PC-3 (cell line): ENCODE measurements around the gene FBLN1. TPM values are rescaled to one million over a fixed set of nuclear protein-coding genes. Genes with fewer than 3 reads are reported as not detected.

Experiments
- ATAC-seq: fragments of 200-7000 bp; cut with Tn5 transposase; 2 replicates; pipeline ENCODE4 v1.9.1; 2020; ENCODE audit warnings: mild to moderate bottlenecking, moderate library complexity
- BruUV-seq: library from RNA; stranded (reverse); fragments of 400-500 nt; replicated peaks from 2 replicates; lab custom pipeline; 2021; lab: Mats Ljungman, UMichigan
- CTCF ChIA-PET: fragments of 300-600 bp; sonication (Branson Sonifier 250); formaldehyde crosslinking; loops from one replicate; lab custom pipeline; 2022; ENCODE audit warnings: antibody characterized with exemption; lab: Charles Lee
- POLR2A ChIA-PET: fragments of 300-600 bp; sonication (Branson Sonifier 250); formaldehyde crosslinking; loops from one replicate; lab custom pipeline; 2022; ENCODE audit warnings: antibody characterized with exemption; ENCODE audit not compliant: unreplicated experiment; lab: Charles Lee
- DNase-seq: peaks from one replicate; pipeline ENCODE4 v3.0.0-alpha.2; 2015
- H2AFZ ChIP-seq: fragments of 300-600 bp; sonication (generic); 2 replicates; pipeline ENCODE4 v1.6.0; 2016; ENCODE audit warnings: antibody characterized with exemption, low read length
- H3F3A ChIP-seq: fragments of 300-600 bp; sonication (generic); one replicate; pipeline ENCODE4 v1.6.0; 2017; ENCODE audit warnings: antibody characterized with exemption, low read length, control low read depth, mild to moderate bottlenecking; ENCODE audit not compliant: unreplicated experiment
- H3K27ac ChIP-seq: fragments of 300-600 bp; sonication (generic); 2 replicates; pipeline ENCODE4 v1.5.1; 2016; ENCODE audit warnings: mild to moderate bottlenecking, low read length
- H3K27me3 ChIP-seq: fragments of 300-600 bp; sonication (generic); 2 replicates; pipeline ENCODE4 v1.6.1; 2016; ENCODE audit warnings: low read length, mixed read lengths
- H3K36me3 ChIP-seq: fragments of 300-600 bp; sonication (generic); 2 replicates; pipeline ENCODE4 v1.6.1; 2016; ENCODE audit warnings: low read depth, mixed run types, low read length, mixed read lengths
- H3K4me1 ChIP-seq: fragments of 300-600 bp; sonication (generic); 2 replicates; pipeline ENCODE4 v1.5.1; 2016; ENCODE audit warnings: low read length; ENCODE audit not compliant: insufficient read depth
- H3K4me2 ChIP-seq: fragments of 300-600 bp; sonication (generic); 2 replicates; pipeline ENCODE4 v1.6.0; 2016; ENCODE audit warnings: low read length
- H3K4me3 ChIP-seq: fragments of 300-600 bp; sonication (generic); 2 replicates; pipeline ENCODE4 v1.5.1; 2016; ENCODE audit warnings: mild to moderate bottlenecking, low read length, mixed read lengths
- H3K79me2 ChIP-seq: fragments of 300-600 bp; sonication (generic); 2 replicates; pipeline ENCODE4 v1.6.1; 2017; ENCODE audit warnings: low read length, mixed read lengths
- H3K9ac ChIP-seq: fragments of 300-600 bp; sonication (generic); 2 replicates; pipeline ENCODE4 v1.6.0; 2016; ENCODE audit warnings: mild to moderate bottlenecking, low read length
- H3K9me2 ChIP-seq: fragments of 300-600 bp; sonication (generic); replicated peaks from 2 replicates; pipeline ENCODE4 v1.6.1; 2016; ENCODE audit warnings: mixed run types, low read length, mixed read lengths
- H3K9me3 ChIP-seq: fragments of 300-600 bp; sonication (generic); 2 replicates; pipeline ENCODE4 v1.6.1; 2016; ENCODE audit warnings: low read length, mixed read lengths
- H4K20me1 ChIP-seq: fragments of 300-600 bp; sonication (generic); 2 replicates; pipeline ENCODE4 v1.6.1; 2016; ENCODE audit warnings: low read length, mixed read lengths
- CTCF ChIP-seq: fragments of 300-600 bp; sonication (generic); conservative IDR thresholded peaks from 2 replicates; pipeline ENCODE4 v1.5.1; 2017; ENCODE audit warnings: antibody characterized with exemption, low read depth, mild to moderate bottlenecking, low read length
- EZH2 ChIP-seq: fragments of 300-600 bp; sonication (generic); IDR thresholded peaks from one replicate; pipeline ENCODE4 v1.6.1; 2017; ENCODE audit warnings: antibody characterized with exemption, mild to moderate bottlenecking, low read length; ENCODE audit not compliant: unreplicated experiment
- EZH2phosphoT487 ChIP-seq: fragments of 300-600 bp; sonication (generic); IDR thresholded peaks from 2 replicates; pipeline ENCODE4 v1.6.1; 2018; ENCODE audit warnings: mild to moderate bottlenecking, antibody characterized with exemption, low read length, borderline replicate concordance
- intact Hi-C: fragments of 100-400 bp; cut with micrococcal nuclease; formaldehyde crosslinking; loops from 2 replicates; pipeline ENCODE4 v1.9.0; 2023
- total RNA-seq: library from RNA; depleted of rRNA; stranded (reverse); fragments of >200 nt; gene quantifications from 2 replicates; pipeline ENCODE4 v1.2.3, GENCODE V29; 2014

FBLN1 gene
- total RNA-seq, 1 experiment from 2014 or later: 13.4 TPM

- Histone ChIP-seq H3K27me3 (no peaks in the 10 kb centered on the region), H3K9me3 (no peaks in the 10 kb centered on the region), H3K4me2 (no peak overlapping the region), H3K79me2 (no peaks in the 10 kb centered on the region), H3K9ac (no peak overlapping the region), H2AFZ (no peak overlapping the region), H3K9me2 (no peaks in the 10 kb centered on the region), H3F3A (no peaks in the 10 kb centered on the region), H3K4me1 (no peaks in the 10 kb centered on the region), H4K20me1 (no peaks in the 10 kb centered on the region), H3K36me3 (no peaks in the 10 kb centered on the region), H3K27ac (no peak overlapping the region), H3K4me3 (no peak overlapping the region)
- intact Hi-C loops: no loop called here
- ATAC-seq (no peak), DNase-seq (no peak)
- BruUV-seq: no TSS peak
- POLR2A ChIA-PET: no interaction called here
- no peak for TF ChIP-seq CTCF
- no peak for TF ChIP-seq EZH2
- TF ChIP-seq EZH2phosphoT487: no peak
- CTCF ChIA-PET: no interaction called here
Measured at GRCh38 chr22:45527456-45527855, 24.8 kb downstream of the FBLN1 start.

- TF ChIP-seq EZH2phosphoT487: no peak
- no peak for TF ChIP-seq EZH2
- TF ChIP-seq CTCF: no peak
- POLR2A ChIA-PET: no interaction called here
- intact Hi-C loops: no loop called here
- H3K27me3 ChIP-seq: no peaks in the 10 kb centered on the region
- H3K9ac ChIP-seq: no peak overlapping the region
- H3K4me3 ChIP-seq: no peak overlapping the region
- H3K79me2 ChIP-seq: no peaks in the 10 kb centered on the region
- H3K4me2 ChIP-seq: no peak overlapping the region
- no peaks in the 10 kb centered on the region for H4K20me1 ChIP-seq
- no peaks in the 10 kb centered on the region for H3K36me3 ChIP-seq
- H3F3A ChIP-seq: no peaks in the 10 kb centered on the region
- H2AFZ ChIP-seq: no peak overlapping the region
- ATAC-seq (no peak), DNase-seq (no peak)
- no peaks in the 10 kb centered on the region for H3K4me1 ChIP-seq
- no peaks in the 10 kb centered on the region for H3K9me3 ChIP-seq
- BruUV-seq: no TSS peak
- H3K27ac ChIP-seq: no peak overlapping the region
- H3K9me2 ChIP-seq: no peaks in the 10 kb centered on the region
- CTCF ChIA-PET: no interaction called here
Measured at GRCh38 chr22:45528046-45528445, 25.4 kb downstream of the FBLN1 start.

DNA sequence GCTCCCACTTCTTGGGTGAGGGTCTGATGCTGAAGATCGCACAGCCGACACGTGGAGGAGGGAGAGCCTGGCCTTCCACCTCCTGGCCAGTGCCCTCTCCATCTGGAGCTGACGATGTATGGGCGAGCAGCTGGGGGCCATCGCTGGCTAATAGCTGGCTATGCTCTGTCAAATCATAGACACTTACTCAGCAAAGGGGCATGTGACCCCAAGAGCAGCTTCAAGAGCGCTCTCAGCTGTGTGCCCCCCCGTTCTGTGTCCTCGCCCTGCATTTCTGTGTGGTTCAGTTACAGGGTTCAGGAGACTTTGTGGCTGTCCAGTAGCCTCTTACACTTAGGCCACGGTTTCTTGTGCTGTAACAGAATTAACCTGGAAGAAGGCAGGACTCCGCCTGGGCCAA, 26.4 kb downstream of the FBLN1 start:
- no peak for ATAC-seq
- CTCF ChIA-PET: no interaction called here

More for the DNA sequence above, 26.4 kb downstream of the FBLN1 start:
- Histone ChIP-seq H3K9me2 (no peaks in the 10 kb centered on the region), H3F3A (no peaks in the 10 kb centered on the region), H3K36me3 (no peaks in the 10 kb centered on the region), H3K4me1 (no peaks in the 10 kb centered on the region), H3K27ac (no peak overlapping the region), H3K4me2 (no peak overlapping the region), H3K4me3 (no peak overlapping the region), H3K27me3 (no peaks in the 10 kb centered on the region), H3K79me2 (no peaks in the 10 kb centered on the region), H4K20me1 (no peaks in the 10 kb centered on the region), H2AFZ (no peak overlapping the region), H3K9ac (no peak overlapping the region), H3K9me3 (no peaks in the 10 kb centered on the region)
- TF ChIP-seq EZH2: no peak
- TF ChIP-seq CTCF: no peak
- TF ChIP-seq EZH2phosphoT487: no peak
- intact Hi-C loops: no loop called here
- POLR2A ChIA-PET: no interaction called here
- DNase-seq: no peak
- no TSS peak for BruUV-seq
